ENCODE data around the gene FRMPD4. TPM values are rescaled to one million over a fixed set of nuclear protein-coding genes. Genes with fewer than 3 reads are reported as not detected.

Gene FRMPD4
- total RNA-seq, 2 donors from 2014 or later = 0.02 to 0.35 TPM

DNA sequence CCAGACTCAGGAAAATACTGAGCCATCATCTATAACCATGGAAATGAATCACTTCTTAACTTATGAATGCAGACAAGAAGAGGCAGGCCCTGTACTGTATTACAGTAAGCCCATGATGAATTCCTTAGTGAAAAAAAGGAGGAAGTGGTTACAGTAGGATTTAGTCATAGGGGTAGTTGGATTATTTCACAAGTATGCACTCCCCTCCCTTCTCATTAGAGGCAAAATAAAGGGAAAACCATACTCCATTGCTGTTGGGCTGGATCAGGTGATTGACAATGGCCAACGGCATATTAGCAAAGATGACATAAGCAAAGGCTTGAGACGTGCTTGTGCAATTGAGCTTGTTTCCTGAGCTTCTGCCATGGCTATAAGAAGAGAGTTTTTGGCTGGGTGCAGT is 471.8 kb downstream of the FRMPD4 start:
- Histone ChIP-seq H3K9me3 (no peaks in the 10 kb centered on the region), H3K4me3 (no peak overlapping the region), H3K27me3 (no peaks in the 10 kb centered on the region), H3K9ac (ENCODE audit: low read depth in 2 of 2, low read length in 2 of 2) (no peak overlapping the region), H3K27ac (no peak overlapping the region), H3K36me3 (no peaks in the 10 kb centered on the region), H3K4me1 (no peaks in the 10 kb centered on the region)
- TF ChIP-seq, protein P1, sequence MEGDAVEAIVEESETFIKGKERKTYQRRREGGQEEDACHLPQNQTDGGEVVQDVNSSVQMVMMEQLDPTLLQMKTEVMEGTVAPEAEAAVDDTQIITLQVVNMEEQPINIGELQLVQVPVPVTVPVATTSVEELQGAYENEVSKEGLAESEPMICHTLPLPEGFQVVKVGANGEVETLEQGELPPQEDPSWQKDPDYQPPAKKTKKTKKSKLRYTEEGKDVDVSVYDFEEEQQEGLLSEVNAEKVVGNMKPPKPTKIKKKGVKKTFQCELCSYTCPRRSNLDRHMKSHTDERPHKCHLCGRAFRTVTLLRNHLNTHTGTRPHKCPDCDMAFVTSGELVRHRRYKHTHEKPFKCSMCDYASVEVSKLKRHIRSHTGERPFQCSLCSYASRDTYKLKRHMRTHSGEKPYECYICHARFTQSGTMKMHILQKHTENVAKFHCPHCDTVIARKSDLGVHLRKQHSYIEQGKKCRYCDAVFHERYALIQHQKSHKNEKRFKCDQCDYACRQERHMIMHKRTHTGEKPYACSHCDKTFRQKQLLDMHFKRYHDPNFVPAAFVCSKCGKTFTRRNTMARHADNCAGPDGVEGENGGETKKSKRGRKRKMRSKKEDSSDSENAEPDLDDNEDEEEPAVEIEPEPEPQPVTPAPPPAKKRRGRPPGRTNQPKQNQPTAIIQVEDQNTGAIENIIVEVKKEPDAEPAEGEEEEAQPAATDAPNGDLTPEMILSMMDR (IDR thresholded peaks at IDR 0.05) = no peak
- DNase-seq = no peak
- intact Hi-C loops (cut with DNase I) = no loop called here

DNA sequence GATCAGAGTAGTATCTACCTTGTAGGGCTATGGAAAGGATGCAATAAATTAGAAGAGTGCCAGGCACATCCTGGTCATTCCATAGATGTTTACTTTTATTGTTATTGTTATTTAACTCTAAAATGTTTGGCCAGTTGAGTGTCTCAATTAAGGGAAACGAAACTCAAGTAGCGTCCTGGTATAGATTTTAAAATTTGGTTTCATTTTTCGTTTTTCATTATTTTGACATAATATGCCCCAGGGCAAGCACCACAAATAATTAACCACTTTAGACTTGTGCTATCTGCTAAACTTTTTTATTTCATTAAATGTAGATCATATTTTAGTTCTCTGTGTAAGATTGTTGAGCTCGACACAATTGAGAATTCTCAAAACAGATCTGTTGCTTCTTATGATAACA is 473.2 kb downstream of the FRMPD4 start:
- intact Hi-C loops (cut with DNase I) = no loop called here
- DNase-seq = no peak

DNA sequence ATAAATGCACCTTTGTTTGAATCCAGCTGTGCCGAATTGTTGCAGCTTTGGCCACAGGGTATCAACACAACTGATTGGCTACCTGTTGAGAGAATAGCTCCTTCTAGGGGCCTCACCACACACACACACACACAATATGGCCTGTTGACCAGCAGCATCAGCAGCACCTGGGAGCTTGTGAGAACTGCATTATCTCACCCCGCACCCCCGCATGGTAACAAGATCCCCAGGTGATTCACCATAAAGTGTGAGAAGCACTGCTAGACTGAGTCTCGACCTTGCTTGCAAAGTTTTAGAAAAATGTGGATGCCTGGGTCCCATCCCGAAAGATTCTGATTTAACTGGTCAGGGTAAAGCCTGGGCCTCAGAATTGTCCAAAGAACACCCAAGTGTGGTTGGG is 476.0 kb downstream of the FRMPD4 start:
- TF ChIP-seq, protein P1 (IDR thresholded peaks at IDR 0.05) = no peak
- Histone ChIP-seq H3K36me3 (no peaks in the 10 kb centered on the region), H3K27ac (no peak overlapping the region), H3K9me3 (no peaks in the 10 kb centered on the region), H3K27me3 (no peaks in the 10 kb centered on the region), H3K4me3 (no peak overlapping the region), H3K9ac (ENCODE audit: low read depth in 2 of 2, low read length in 2 of 2) (no peak overlapping the region), H3K4me1 (no peaks in the 10 kb centered on the region)
- no peak for DNase-seq
- intact Hi-C loops (cut with DNase I) = no loop called here

More for the DNA sequence above, 473.2 kb downstream of the FRMPD4 start:
- Histone ChIP-seq H3K4me3 (no peak overlapping the region), H3K9ac (ENCODE audit: low read depth in 2 of 2, low read length in 2 of 2) (no peak overlapping the region), H3K27ac (no peak overlapping the region), H3K27me3 (no peaks in the 10 kb centered on the region), H3K9me3 (no peaks in the 10 kb centered on the region), H3K36me3 (no peaks in the 10 kb centered on the region), H3K4me1 (no peaks in the 10 kb centered on the region)
- TF ChIP-seq, protein P1 (IDR thresholded peaks at IDR 0.05) = no peak

- Histone ChIP-seq H3K27me3 (no peaks in the 10 kb centered on the region), H3K9ac (ENCODE audit: low read depth in 2 of 2, low read length in 2 of 2) (no peak overlapping the region), H3K27ac (no peak overlapping the region), H3K9me3 (no peaks in the 10 kb centered on the region), H3K4me3 (no peak overlapping the region), H3K36me3 (no peaks in the 10 kb centered on the region), H3K4me1 (no peaks in the 10 kb centered on the region)
- intact Hi-C loops (cut with DNase I) = no loop called here
- DNase-seq = no peak
- TF ChIP-seq, protein P1 (IDR thresholded peaks at IDR 0.05) = no peak
Observed at GRCh38 chrX:12615061-12615460, 476.8 kb downstream of the FRMPD4 start.

DNA sequence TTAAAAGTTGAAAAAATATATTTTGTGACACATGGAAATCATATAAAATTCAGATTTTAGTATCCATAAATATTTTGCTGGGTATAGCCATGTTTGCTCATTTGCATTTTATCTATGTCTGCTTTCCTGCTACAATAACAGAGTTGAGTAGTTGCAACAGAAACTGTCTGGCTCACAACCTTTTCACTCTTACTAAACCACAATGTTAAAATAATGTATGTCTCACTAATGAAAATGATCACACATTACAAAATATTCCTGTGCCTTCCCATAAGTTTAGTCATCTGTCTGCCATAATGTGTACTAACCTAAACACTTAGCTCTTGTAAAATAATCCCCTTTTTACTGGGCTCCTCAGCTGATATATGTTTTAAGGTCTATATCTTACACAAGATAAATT is 479.0 kb downstream of the FRMPD4 start:
- Histone ChIP-seq H3K4me1 (no peaks in the 10 kb centered on the region), H3K4me3 (no peak overlapping the region), H3K36me3 (no peaks in the 10 kb centered on the region), H3K27me3 (no peaks in the 10 kb centered on the region), H3K9me3 (no peaks in the 10 kb centered on the region), H3K27ac (no peak overlapping the region), H3K9ac (ENCODE audit: low read depth in 2 of 2, low read length in 2 of 2) (no peak overlapping the region)
- DNase-seq = no peak
- intact Hi-C loops (cut with DNase I) = no loop called here
- TF ChIP-seq, protein P1 (IDR thresholded peaks at IDR 0.05) = no peak

DNA sequence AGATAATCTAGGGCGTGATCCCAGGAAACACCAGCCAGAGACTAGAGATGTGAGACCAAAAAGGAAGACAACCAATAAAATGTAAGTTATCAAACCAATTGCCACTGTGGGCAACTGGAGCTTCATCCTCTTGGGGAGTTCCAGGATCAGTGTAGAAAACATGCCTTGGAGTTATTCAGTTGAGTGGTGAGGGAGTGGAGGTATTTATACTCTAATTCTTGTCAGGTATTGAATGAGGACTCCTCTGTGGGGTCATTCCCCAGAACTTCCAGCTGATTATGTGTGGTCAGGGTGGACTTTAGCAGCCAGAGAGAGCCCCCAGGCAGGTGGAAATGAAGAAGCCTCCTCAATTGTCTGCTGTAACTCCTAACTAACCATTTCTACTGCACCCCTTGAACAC is 509.0 kb downstream of the FRMPD4 start:
- intact Hi-C loops (cut with DNase I) = no loop called here

More for the DNA sequence above, 509.0 kb downstream of the FRMPD4 start:
- H3K27me3 ChIP-seq = no peaks in the 10 kb centered on the region
- no peak for DNase-seq
- no peak overlapping the region for H3K9ac ChIP-seq (ENCODE audit: low read depth in 2 of 2, low read length in 2 of 2)
- no peaks in the 10 kb centered on the region for H3K36me3 ChIP-seq
- H3K4me3 ChIP-seq = no peak overlapping the region
- TF ChIP-seq, protein P1 (IDR thresholded peaks at IDR 0.05) = no peak
- H3K27ac ChIP-seq = no peak overlapping the region
- H3K9me3 ChIP-seq = no peaks in the 10 kb centered on the region
- no peaks in the 10 kb centered on the region for H3K4me1 ChIP-seq
